Measurements from ENCODE around the gene MGP.

DNA sequence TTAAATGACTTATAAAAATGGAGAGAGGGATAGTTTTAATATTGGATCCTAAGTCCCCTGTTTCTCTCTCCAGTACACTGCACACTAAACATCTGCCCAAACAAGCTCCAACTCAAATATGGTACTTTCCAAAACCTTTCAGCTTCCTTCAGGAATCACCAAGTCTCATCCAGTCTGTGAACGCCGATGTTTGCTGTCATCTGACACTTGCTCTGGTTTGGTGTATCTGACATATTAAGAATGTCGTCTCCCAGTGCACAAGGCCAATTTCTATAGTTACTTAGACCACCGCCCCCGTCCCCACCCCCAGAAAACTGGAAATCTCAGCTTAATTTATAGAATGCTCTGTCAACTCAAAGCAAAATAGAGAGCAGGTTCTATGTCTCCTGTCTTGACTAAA, 5.0 kb upstream of the MGP start:
- TF ChIP-seq POLR2A (IDR thresholded peaks at IDR 0.05; ENCODE audit: low read length) (no peak), GATA1 (IDR thresholded peaks at IDR 0.05; ENCODE audit: low read depth, low read length) (no peak)

All from erythroblast (primary cell).